ENCODE measurements around the gene RNF208. TPM values are rescaled to one million over a fixed set of nuclear protein-coding genes. Genes with fewer than 3 reads are reported as not detected.

RNF208 gene
- total RNA-seq, 3 donors from 2014 or later: 1.5 to 2.9 (median 1.8) TPM

GRCh38 chr9:137213160-137214060 lies 8.6 kb downstream of the RNF208 start:
- Histone ChIP-seq H3K36me3 (no peaks in the 10 kb centered on the region), H3K27ac (peak overlapping the region in 1 of 2 donors; percentile 74), H3K27me3 (no peaks in the 10 kb centered on the region), H3K4me3 (peak overlapping the region in 2 of 3 donors; percentile 19 to 48), H3K9me3 (no peaks in the 10 kb centered on the region), H3K4me1 (peaks cover 0 to 17% of the 10 kb centered on the region in 2 donors)
- DNase-seq (ENCODE audit: low spot score in 2 of 2): no peak
- intact Hi-C loops (cut with DNase I; ENCODE audit: low total_unique reads): no loop called here
- TF ChIP-seq POLR2A (IDR thresholded peaks at IDR 0.05): no peak
- no peak for TF ChIP-seq POLR2AphosphoS5 (IDR thresholded peaks at IDR 0.05)
- TF ChIP-seq CTCF (IDR thresholded peaks at IDR 0.05): no peak

- H3K27me3 ChIP-seq: no peaks in the 10 kb centered on the region
- H3K9me3 ChIP-seq: no peaks in the 10 kb centered on the region
- peak overlapping the region in 2 of 3 donors; percentile 19 to 48 for H3K4me3 ChIP-seq
- DNase-seq (ENCODE audit: low spot score in 2 of 2): no peak
- TF ChIP-seq CTCF (IDR thresholded peaks at IDR 0.05) (no peak), POLR2AphosphoS5 (IDR thresholded peaks at IDR 0.05) (no peak), POLR2A (IDR thresholded peaks at IDR 0.05) (no peak)
- H3K4me1 ChIP-seq: peaks cover 0 to 8% of the 10 kb centered on the region in 2 donors
- intact Hi-C loops (cut with DNase I; ENCODE audit: low total_unique reads): no loop called here
- no peak overlapping the region for H3K27ac ChIP-seq
- H3K36me3 ChIP-seq: no peaks in the 10 kb centered on the region
Measured at GRCh38 chr9:137212520-137212919, 9.5 kb downstream of the RNF208 start.

GRCh38 chr9:137211532-137211931 lies 10.5 kb downstream of the RNF208 start:
- Histone ChIP-seq H3K27me3 (no peaks in the 10 kb centered on the region), H3K27ac (no peak overlapping the region), H3K4me3 (no peak overlapping the region), H3K36me3 (no peaks in the 10 kb centered on the region), H3K9me3 (no peaks in the 10 kb centered on the region), H3K4me1 (peaks cover 1 to 6% of the 10 kb centered on the region in 2 donors)
- intact Hi-C loops (cut with DNase I; ENCODE audit: low total_unique reads): no loop called here
- no peak for TF ChIP-seq POLR2AphosphoS5 (IDR thresholded peaks at IDR 0.05)
- TF ChIP-seq CTCF (IDR thresholded peaks at IDR 0.05): no peak
- no peak for TF ChIP-seq POLR2A (IDR thresholded peaks at IDR 0.05)
- no peak for DNase-seq (ENCODE audit: low spot score in 2 of 2)

- intact Hi-C loops (cut with DNase I; ENCODE audit: low total_unique reads): loop anchor here (5.0 kb wide), 1 partner anchor 709 kb away; no protein-coding TSS in a partner anchor
- no peaks in the 10 kb centered on the region for H3K9me3 ChIP-seq
- peak overlapping the region in 2 of 3 donors; percentile 95 to 98 for H3K4me3 ChIP-seq
- no peak for DNase-seq (ENCODE audit: low spot score in 2 of 2)
- no peaks in the 10 kb centered on the region for H3K27me3 ChIP-seq
- H3K27ac ChIP-seq: no peak overlapping the region
- H3K4me1 ChIP-seq: peaks cover 13 to 29% of the 10 kb centered on the region in 2 donors
- no peaks in the 10 kb centered on the region for H3K36me3 ChIP-seq
- TF ChIP-seq POLR2A (IDR thresholded peaks at IDR 0.05): no peak
- no peak for TF ChIP-seq POLR2AphosphoS5 (IDR thresholded peaks at IDR 0.05)
- no peak for TF ChIP-seq CTCF (IDR thresholded peaks at IDR 0.05)
Measured at GRCh38 chr9:137206602-137207001, 15.4 kb downstream of the RNF208 start.

Measured in breast epithelium (tissue), 4 donors.